IPS-NIHi7 (cell line): ENCODE results near the gene MRPL28.
"Not testable (repeated sequence)": the region's sequence is repeated elsewhere in the genome, so short reads cannot be mapped to it uniquely, and the experiment has no call there.

Experiments used
- DNase-seq: peaks from one replicate; pipeline ENCODE4 v3.0.0; 2012; ENCODE audit warnings: mixed read lengths; ENCODE audit errors: extremely low spot score

MRPL28 gene

DNA sequence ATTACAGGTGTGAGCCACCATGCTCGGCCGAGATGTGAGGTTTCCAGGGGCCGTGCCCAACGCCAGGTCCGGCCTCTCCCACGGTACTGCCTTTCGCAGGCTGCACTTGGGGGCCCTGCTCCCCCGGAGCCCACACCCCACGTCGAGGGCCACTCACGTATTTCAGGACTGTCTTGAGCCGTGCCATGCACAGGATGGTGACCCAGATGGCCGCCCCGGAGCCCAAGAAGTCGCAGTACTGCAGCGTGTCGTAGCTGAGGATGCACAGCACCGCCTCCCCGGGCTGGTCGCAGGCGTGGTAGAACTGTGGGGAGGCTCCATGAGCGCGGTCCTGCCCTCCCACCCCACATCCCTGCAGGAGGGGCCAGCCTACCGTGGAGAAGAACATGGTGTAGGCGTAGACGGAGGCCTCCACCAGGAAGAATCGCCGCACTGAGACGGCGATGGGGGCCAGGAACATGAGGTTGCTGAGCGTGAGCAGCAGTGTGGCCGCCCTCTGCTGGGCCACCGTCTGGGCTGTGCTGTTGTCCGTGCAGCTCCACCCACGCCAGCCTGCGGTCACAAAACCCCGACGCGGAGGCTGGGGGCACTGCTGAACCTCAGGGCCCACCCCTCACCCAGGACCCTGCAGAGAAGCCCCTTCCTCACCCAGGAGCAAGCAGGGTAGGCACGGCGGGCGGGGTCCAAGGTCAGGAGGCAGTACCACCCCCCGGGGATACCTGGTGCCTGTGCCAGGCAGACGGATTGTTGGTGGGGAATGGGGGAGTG, 3.7 kb upstream of the MRPL28 start:
- DNase-seq = no peak

DNA sequence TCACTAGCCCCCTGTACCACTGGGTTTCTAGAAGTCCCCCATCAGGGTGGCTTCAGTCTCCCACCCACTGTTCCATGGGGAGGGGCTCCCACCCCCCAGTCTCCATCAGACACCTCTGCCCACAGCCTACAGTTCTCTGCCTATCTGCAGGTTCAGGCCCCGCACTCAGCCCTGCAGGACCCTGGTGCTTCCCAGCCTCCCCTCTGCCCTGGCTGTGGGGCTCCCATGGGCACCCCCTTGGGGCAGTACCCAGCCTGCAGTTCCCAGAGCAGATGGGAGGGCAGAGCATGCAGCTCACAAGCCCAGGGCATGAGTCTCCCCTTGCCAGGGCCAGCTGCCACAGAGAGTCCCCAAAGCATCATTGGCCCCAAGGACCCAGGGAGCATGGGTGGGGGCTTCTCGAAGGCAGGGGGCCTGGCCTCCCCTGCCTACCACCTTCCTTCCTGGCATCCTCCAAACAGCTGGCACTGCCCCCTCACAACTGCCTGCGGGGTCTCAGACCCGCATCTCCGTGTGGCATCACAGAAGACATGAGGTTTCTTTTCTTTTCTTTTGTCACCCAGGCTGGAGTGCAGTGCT, 2.8 kb upstream of the MRPL28 start:
- DNase-seq = no peak

DNA sequence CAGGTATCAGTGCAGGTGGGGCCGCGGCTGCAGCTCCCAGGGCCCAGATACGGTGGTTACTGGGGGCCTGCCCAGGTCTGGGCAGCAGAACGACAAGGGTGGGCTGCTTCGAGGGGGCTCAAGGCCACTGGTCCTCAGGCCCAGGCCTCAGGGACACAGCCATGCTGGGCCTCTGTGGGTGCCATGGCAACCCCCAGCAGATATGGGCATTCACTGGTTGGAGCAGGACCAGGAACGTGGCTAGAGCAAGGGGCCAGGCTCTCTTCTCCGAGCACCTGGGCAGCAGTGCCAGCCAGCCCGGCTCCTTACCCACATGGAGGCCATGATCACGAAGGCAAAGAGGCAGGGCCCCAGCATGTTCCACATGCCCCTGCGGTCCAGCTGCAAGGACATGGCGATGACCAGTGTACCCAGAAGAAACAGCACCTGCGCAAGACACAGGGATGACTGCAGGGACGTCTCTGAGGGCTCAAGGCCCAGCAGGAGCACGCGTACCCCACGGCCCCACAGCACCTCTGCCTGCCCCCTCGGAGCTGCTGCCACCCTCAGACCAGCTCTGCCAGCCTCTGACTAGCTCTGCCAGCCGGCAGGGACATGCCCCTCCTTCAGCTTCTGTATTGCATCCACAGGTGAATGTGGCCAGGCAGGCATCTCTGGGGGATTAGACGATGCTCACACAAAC, 2.1 kb upstream of the MRPL28 start:
- DNase-seq = no peak

DNA sequence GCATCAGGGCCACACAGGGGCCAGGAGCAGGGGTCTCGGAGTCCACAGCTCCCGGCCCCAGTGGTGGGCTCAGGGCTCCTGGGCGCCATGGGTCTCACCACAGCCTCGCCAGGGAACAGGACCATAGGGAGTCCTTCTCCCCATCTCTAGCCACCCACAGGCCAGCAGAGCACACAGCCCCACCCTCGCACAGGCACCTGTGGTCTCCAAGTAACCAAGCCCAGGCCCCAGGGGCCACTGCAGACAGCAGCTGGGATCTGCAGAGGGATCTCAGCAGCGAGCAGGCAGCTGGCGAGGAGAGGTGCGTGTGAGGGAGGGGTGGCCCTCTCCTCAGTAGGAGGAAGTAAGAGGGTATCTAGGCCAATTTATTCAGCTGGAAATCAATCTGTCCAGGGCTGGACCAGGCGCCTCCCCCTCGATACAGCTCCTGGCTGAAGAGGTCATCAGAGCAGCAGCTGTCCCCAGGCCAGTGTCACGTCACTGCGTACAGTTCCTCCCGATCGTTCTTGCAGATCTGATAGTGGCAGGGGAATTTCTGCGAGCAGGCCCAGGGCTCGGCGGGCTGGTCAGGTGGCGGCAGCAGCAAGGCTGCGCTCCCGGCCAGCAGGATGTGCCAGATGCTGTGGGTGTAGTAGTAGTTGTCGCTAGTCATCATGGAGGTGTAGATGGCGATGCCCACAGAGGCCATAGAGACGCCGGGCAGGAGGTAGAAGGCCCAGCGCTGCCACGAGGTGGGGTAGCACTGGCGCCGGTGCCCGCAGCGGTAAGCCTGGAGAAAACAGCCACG, 1.4 kb upstream of the MRPL28 start:
- no peak for DNase-seq

DNA sequence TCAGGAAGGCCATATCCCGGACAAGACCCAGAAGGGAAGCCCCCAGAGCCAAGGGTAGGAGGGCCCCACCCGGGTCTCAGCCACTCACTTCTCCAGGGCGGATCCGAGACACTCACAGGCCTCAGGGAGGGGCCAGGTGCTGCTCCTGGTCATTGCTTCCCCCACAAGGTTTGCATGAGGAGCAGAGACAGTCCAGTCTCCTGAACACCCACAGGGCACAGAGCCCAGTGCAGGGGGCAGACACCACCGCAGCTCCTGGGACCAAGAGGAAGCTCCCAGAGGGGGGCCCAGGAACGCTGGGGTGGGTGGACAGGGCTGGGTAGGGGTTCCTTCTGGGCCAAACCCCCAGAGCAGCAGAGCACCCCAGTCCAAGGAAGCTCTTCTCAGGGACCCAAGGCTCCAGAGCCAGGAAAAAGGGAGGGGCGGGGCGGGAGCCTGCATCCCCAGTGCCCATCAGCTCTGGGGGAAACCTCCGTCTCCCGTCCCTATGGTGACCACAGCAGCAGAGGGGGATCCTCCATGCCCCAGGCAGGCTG, 709 bp upstream of the MRPL28 start:
- no peak for DNase-seq

DNA sequence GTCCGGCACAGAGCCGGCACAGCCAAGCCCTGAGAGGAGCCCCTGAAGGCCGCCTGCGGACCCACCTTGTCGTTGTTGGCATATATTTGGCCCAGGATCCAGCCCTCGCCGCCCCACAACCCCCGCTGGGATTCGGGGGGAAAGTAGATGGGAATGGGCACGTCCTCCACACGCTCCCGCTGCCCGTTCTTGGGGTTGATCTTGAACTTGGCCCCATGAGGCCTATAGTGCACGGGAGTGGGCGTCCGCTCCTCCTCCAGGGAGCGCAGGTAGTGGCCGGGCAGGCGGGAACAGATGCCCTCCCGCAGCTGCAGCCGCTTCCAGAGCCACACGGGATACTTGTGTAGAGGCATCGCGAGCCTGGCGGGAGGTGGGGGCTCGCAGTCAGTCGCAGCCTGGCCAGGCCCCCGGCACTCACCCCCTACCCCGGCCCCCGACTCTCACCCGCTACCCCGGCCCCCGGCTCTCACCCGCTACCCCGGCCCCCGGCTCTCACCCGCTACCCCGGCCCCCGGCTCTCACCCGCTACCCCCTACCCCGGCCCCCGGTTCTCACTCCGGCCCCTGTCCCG, 387 bp downstream of the MRPL28 start:
- peak; percentile 66 for DNase-seq

DNA sequence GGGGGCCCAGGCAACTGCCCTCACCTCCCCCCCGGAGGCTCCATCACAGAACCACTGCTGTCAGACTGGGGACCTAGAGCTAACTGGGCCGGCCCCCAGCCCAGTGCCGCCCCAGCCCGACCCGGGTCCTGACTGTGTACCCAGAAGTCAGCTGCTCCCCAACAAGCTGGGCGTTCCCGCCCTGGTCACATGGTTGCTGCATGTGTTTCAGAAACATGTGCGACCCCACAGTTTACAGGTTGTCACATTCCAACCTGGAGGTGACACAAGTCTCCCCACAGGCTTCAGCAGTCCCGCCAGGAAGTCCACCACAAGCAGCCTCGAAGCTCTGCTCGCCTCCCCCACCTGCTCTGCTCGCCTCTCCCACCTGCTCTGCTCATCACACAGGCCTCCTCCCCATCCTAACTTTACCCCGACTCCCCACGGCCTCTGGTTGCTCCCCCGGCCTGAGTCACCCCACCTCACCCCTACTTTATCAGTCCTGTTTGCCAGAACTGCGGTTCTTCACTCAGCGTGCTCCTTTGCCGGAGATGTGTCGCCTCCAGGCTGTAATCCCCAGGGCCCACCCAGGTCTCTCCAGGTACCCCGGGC, 968 bp downstream of the MRPL28 start:
- no peak for DNase-seq

DNA sequence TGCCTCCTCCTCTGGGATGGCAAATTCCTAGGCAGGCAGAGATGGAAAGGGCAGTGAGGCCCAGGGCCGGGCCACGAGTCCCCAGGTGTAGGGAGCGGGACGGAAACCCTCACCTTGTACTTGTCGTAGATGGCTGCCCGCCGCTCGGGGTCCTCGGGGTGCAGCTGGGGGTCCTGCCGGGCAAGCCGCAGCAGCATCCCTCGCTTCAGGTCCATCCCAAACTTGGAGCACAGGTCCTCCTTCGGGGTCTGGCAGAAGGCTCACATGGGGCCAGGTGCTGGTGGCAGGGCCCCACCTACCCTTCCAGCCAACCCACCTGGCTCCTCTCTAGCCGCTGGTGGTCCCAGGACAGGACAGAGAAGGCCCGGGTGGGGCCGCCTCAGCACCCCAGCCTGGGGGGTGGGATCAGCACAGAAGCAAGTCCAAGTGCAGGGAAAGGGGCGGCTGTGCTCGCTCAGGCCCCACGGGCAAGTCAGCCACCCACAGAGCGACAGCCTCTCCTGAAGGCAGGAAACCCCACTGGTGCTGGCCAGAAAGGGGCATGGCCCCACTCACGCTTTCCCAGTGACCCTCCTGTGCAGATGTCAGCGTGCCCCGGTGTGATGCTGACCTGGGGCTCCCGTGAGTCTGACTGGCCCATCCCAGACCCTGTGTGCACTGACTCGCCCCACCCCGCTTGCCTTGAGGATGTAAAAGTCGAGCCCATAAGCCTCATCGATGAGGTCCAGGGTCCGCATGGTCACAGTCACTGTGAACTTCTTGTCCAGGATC, 1.8 kb downstream of the MRPL28 start:
- no peak for DNase-seq

DNA sequence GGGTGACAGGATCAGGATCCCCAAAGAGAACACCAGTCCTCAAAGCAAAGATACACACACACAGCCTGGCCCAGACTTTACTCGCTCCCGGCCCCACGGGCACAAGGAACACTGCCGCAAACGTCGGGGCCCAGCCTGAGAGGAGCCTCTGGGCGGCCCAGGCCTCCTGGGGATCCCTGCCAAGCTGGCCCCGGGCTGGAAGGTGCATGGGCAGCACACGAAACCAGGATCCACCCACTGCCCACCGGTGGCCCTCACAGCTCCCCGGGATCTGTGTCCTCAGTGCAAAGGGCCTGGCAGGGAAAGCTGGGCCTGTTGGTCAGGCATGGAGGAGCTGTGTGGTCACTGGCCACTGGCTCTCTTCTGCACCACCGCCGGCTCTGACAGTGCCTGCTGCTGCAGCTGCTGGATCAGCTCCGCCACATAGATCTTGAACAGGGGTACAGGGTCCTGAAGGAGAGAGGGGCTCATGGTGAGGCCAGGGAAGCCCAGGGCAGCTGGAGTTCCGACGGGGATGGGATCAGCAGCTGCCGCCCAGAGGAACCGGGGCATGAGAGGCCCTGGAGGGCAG, 2.9 kb downstream of the MRPL28 start:
- DNase-seq = no peak

DNA sequence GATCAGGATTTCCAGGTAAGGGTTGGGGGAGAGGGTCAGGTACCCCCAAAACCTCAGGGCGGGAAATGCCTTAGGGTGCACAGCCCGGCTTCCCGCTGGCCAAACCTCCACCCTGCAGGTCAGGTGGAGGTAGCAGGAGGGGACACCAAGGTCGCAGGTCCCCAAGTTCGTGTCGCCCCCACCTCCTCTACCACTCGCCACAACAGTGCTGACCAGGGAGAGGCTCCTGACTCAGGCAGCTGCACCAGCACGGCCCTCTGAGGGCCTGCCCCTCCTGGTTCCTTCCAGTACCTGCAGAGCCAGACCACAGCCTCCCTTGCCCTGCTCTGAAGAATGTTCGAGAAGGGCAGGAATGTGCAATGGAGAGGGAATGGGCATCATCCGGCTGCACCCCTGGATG, 3.9 kb downstream of the MRPL28 start:
- DNase-seq = no peak

DNA sequence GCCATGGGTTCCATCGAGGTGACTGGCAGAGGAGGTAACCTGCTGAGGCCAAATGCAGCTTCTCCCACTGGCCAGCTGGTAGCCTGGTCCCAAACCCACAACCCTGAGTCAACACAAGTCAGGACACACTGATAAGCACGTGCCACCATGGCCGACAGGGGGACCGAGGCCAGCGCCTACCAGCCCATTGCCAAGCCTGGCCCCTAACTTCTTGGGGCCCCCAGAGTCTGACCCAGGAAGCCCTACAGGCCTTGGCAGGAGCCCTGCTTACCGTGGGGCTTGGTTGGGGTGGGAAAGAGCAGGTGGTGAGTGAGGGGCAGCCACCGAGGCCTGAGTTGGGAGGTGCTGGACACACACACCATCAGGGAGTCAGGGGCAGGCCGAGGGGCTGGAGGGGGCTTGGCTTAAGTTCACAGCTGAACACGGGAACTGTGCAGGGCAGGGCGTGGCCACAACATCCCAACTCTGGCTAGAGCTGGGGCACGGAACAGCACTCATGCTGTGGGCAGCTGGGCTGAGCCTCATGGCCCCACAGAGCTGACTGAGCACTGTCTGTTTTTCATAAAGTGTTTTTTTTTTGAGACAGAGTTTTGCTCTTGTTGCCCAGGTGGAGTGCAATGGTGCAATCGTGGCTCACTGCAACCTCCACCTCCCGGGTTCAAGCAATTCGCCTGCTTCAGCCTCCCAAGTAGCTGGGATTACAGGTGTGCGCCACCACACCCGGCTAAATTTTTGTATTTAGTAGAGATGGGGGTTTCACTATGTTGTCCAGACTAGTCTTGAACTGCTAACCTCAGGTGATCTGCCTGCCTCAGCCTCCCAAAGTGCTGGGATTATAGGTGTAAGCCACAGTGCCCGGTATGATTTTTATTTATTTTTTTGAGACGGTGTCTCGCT, 5.5 kb downstream of the MRPL28 start:
- DNase-seq = no peak

DNA sequence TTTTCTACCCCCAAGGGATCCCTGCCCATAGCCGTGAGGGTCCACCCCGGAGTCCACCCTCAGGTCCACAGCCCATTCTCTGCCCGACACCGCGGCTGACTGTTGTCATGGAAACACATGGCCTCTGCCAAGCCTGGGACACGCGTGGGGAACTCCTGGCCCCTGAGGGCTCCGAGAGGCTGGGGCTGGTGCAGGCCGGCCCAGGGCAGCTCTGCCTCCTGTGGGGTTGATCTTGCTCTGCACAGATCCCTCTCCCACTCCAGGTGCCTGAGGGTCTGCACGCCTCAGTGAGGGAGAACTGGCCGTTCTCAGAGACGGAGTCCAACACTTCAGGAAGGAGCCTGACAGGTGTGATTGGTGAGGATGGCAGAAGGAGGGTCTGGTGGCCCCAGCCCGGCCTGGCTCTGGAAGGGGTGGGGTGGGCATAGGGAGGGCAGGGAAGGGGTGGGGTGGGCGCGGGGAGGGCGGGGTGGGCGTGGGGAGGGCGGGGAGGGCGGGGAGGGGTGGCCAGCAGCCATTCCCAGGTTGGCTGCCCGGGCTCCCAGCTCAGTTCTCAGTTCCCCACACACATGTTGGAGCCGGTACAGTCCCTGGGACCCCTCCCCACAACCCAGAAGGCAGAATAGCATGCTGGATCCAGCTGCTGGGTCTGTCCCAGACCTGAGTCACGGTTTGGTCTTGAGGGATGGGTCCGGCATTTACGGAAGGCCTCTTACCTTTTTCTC, 6.4 kb downstream of the MRPL28 start:
- no peak for DNase-seq

DNA sequence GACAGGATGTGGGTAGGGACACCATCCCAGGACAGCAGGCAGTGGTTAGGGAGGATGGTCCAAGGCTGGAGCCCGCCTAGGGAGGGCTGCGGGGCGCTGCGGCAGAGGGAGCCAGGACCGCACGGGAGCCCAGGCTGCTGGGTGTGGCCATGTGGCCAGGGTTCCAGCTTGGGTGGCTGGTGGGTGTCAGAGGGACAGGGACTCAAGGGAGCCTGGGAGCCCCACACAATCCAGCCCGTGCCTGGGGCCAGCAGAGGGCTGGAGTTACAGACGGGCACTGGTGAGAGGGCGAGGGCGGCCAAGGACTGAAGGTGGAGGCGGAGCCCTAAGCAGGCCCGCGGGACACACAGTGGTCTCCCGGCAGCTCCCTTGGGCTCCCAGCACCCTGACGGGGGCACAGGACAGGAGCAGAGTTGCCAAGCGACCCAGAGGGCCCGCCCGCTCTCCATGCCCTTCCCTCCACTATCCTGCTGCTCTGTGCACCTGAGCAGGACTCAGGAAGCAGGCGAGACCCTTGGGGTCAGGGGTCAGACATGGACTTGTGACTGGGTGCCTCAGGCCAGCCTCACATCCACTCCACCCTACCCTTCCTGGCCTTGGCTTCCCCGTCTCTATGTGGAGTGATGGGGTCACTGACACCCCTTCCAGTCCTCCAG, 7.1 kb downstream of the MRPL28 start:
- no peak for DNase-seq

DNA sequence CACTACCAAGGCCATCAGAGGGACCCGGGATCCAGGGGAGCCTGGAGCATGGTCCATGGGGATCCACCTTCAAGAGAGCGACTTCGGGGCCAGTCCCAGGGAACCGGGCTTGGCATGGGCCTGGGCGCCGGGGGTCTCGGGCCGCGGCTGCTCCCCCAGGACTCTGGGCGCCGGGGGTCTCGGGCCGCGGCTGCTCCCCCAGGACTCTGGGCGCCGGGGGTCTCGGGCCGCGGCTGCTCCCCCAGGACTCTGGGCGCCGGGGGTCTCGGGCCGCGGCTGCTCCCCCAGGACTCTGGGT, 7.7 kb downstream of the MRPL28 start:
- not testable (repeated sequence) for DNase-seq

DNA sequence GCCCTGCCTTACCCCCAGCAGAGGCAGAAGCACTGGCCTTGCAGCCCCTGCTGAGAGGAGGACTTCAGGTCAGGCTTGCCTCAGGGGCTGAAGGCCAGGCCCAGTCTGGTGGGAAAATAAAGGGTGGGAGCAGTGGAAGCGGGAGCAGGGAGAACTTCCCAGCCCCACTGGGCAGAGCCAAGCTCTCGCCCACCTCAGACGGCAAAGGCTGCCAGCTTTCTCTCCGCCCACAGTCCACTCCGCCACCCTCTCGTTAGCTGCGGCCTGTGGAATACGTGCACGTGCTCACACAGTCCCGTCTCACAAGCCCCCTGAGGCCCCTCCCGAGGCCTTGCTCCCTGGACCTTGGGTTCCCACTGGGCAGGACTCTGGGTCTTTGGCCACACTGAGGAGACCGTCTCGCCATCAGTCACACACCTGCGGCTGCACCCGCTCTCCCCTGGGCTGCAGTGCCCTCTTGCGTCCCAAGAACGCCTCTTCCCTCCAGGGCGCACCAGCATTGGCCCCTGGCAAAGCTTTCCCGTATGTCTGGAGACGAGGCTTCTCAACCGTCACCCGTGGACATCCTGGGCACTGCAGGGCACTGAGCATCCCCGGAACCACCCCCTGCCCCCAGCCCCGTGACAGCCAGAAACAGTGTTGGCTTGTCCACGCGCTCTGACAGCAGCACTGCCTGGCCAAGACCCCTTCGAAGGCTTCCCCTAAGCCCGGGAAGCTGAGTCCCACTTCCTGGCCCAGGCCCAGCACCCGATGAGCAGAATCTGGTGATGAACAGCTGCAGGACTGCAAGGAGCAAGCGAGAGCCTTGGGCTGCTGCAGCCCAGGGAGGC, 8.3 kb downstream of the MRPL28 start:
- DNase-seq = peak; percentile 88

DNA sequence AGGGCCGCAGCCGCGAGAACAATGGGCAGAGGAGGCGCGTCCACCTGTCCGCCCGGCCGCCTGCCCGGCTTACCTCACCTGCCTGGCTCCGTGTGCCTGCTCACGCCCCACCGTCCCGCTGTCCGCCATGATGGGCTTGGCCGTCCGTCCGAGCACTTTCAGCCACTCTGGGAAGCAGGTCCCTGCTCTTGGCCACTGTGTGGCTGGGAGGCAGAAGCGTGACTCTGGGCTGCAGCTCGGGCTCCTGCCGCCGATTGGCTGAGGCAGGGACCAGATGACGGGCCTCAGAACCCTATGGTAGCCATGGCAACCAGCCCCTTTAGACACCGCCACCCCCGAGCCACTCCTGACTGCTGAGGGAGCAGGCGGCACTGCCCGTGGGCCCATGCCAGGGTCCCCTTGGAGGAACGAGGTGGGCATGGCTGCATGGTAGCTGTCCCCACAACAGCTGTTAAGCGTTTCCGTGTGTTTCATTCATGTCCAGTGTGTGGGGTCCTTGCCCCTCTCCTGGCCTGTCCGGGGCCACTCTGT, 8.9 kb downstream of the MRPL28 start:
- DNase-seq = no peak
